HEK293 (cell line): Measurements from ENCODE around the gene ZDHHC8.

Experiments used
- CTCF ChIP-seq: fragments of 450-650 bp; formaldehyde crosslinking; IDR thresholded peaks from 2 replicates; pipeline ENCODE4 v1.5.1; 2016; ENCODE audit warnings: missing biosample characterization, missing genetic modification characterization
- ELK4 ChIP-seq: IDR thresholded peaks from 2 replicates; pipeline ENCODE4 v1.6.1; 2011; ENCODE audit warnings: mild to moderate bottlenecking, low read depth, low read length, borderline replicate concordance
- KLF16 ChIP-seq: fragments of 450-650 bp; formaldehyde crosslinking; IDR thresholded peaks from 2 replicates; pipeline ENCODE4 v1.5.1; 2017; ENCODE audit warnings: missing biosample characterization, missing genetic modification characterization
- ZNF175 ChIP-seq: fragments of 450-650 bp; formaldehyde crosslinking; IDR thresholded peaks from 2 replicates; pipeline ENCODE4 v1.5.1; 2016; ENCODE audit warnings: missing biosample characterization, missing genetic modification characterization
- ZNF24 ChIP-seq: fragments of 450-650 bp; formaldehyde crosslinking; IDR thresholded peaks from 2 replicates; pipeline ENCODE4 v1.5.1; 2016; ENCODE audit warnings: missing biosample characterization, missing genetic modification characterization
- ZNF571 ChIP-seq: fragments of 450-650 bp; formaldehyde crosslinking; IDR thresholded peaks from 2 replicates; pipeline ENCODE4 v1.5.0; 2017; ENCODE audit warnings: missing biosample characterization, missing genetic modification characterization
- ZSCAN16 ChIP-seq: fragments of 450-650 bp; formaldehyde crosslinking; IDR thresholded peaks from 2 replicates; pipeline ENCODE4 v1.5.1; 2016; ENCODE audit warnings: missing biosample characterization, missing genetic modification characterization
- TF ChIP-seq, protein P1 (sequence below): fragments of 450-650 bp; formaldehyde crosslinking; conservative IDR thresholded peaks from 2 replicates; pipeline ENCODE4 v1.5.1; 2016; ENCODE audit warnings: low read depth, missing biosample characterization, missing genetic modification characterization

DNA sequence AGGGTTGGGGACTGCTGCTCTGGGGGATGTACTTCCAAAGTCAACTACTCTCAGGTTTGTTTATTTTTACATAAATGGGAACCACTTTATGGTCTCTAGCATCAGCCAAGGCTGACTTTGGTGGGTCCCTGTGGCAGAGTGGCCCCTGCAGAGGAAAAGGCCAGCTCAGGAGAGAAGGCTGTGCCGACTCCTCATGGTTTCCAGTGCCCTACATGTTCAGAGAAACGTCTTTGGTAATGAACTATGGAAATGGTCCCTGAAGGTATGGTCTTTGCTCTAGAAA, 3.0 kb upstream of the ZDHHC8 start:
- no peak for TF ChIP-seq CTCF (tag by site-specific recombination)
- TF ChIP-seq, protein P1, sequence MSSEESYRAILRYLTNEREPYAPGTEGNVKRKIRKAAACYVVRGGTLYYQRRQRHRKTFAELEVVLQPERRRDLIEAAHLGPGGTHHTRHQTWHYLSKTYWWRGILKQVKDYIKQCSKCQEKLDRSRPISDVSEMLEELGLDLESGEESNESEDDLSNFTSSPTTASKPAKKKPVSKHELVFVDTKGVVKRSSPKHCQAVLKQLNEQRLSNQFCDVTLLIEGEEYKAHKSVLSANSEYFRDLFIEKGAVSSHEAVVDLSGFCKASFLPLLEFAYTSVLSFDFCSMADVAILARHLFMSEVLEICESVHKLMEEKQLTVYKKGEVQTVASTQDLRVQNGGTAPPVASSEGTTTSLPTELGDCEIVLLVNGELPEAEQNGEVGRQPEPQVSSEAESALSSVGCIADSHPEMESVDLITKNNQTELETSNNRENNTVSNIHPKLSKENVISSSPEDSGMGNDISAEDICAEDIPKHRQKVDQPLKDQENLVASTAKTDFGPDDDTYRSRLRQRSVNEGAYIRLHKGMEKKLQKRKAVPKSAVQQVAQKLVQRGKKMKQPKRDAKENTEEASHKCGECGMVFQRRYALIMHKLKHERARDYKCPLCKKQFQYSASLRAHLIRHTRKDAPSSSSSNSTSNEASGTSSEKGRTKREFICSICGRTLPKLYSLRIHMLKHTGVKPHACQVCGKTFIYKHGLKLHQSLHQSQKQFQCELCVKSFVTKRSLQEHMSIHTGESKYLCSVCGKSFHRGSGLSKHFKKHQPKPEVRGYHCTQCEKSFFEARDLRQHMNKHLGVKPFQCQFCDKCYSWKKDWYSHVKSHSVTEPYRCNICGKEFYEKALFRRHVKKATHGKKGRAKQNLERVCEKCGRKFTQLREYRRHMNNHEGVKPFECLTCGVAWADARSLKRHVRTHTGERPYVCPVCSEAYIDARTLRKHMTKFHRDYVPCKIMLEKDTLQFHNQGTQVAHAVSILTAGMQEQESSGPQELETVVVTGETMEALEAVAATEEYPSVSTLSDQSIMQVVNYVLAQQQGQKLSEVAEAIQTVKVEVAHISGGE (tag by site-specific recombination) = no peak
- no peak for TF ChIP-seq KLF16 (tag by site-specific recombination)
- no peak for TF ChIP-seq ELK4
- TF ChIP-seq ZNF571 (tag by site-specific recombination) = no peak
- TF ChIP-seq ZNF175 (tag by site-specific recombination) = no peak
- no peak for TF ChIP-seq ZNF24
- no peak for TF ChIP-seq ZSCAN16 (tag by site-specific recombination)
